ENCODE measurements around the gene GALNT8. TPM values are rescaled to one million over a fixed set of nuclear protein-coding genes. Genes with fewer than 3 reads are reported as not detected.

The GALNT8 gene, protein sequence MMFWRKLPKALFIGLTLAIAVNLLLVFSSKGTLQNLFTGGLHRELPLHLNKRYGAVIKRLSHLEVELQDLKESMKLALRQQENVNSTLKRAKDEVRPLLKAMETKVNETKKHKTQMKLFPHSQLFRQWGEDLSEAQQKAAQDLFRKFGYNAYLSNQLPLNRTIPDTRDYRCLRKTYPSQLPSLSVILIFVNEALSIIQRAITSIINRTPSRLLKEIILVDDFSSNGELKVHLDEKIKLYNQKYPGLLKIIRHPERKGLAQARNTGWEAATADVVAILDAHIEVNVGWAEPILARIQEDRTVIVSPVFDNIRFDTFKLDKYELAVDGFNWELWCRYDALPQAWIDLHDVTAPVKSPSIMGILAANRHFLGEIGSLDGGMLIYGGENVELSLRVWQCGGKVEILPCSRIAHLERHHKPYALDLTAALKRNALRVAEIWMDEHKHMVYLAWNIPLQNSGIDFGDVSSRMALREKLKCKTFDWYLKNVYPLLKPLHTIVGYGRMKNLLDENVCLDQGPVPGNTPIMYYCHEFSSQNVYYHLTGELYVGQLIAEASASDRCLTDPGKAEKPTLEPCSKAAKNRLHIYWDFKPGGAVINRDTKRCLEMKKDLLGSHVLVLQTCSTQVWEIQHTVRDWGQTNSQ
- total RNA-seq = under 0.01 and 0.29 TPM in 2 replicates

DNA sequence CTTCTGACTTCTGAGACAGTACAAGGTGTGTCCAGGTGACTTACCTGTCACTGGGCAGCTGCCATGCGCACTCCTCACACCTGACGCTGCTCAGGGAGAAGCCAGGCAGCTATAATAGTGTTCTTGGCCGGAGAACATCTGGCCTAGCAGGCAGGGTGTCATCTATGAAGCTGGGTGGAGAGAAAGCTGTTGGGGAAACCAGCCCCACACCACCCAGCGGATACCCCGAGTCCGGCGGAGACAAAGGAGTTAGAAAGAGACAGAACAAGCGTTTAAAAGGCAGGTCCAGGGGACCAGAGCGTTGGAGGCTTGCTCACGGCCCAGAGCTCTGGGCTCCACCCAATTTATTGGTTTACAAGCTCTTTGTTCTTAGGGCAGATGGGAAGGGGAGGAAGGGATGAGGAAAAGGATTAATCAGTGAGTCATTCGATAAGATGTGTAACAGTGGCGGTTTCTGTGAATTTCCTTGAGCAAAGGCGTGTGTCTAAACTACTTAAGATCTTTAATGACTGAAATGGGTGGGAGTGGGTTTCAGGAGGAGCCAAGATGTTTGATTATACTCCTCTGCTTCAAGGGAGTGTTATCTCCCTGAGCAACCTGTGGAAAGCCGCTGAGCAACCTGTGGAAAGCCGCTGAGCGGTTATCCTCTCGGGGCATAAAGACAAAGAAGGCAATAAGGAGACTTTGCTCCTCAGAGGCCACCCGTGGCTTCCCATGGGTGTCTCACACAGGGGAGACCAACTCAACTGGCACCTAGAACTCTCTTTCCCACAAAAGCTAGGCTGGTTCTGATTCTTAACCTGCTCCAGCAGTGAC lies at the start of gene GALNT8:
GALNT8 (plus strand) TSS at position 580 of the 816 bp plus-strand sequence. CDS start 278 bp downstream, outside the sequence.

Other genes with a start within 250 kb of the GALNT8 start
- gene RAD51AP1, start 181.5 kb upstream of the GALNT8 start, total RNA-seq = 0.83 and 26.8 TPM in 2 replicates
- 36.2 and 52.7 TPM in 2 replicates for gene DYRK4, start 158.2 kb upstream of the GALNT8 start, total RNA-seq
- 2.6 and 3.6 TPM in 2 replicates for gene AKAP3, start 71.3 kb upstream of the GALNT8 start, total RNA-seq
- gene NDUFA9, start 71.3 kb upstream of the GALNT8 start, total RNA-seq = 55.9 and 77.7 TPM in 2 replicates
- gene KCNA1, start 189.5 kb downstream of the GALNT8 start, total RNA-seq = under 0.01 TPM in 1 of 2 replicates, not detected in the other